Osteoblast (primary cell): ENCODE data around the gene LHFPL2. TPM values are rescaled to one million over a fixed set of nuclear protein-coding genes. Genes with fewer than 3 reads are reported as not detected.

ENCODE experiments used
- DNase-seq: peaks from one replicate; pipeline ENCODE4 v3.0.0; 2011; ENCODE audit warnings: low spot score, mixed read lengths; ENCODE audit not compliant: insufficient read length; ENCODE audit errors: missing footprints
- H2AFZ ChIP-seq: 2 replicates; pipeline ENCODE4 v1.6.0; 2011; ENCODE audit warnings: mild to moderate bottlenecking, low read length
- H3K27ac ChIP-seq: 2 replicates; pipeline ENCODE4 v1.5.1; 2011; ENCODE audit warnings: mild to moderate bottlenecking, low read depth, low read length, moderate library complexity
- H3K27me3 ChIP-seq: 2 replicates; pipeline ENCODE4 v1.6.0; 2012; ENCODE audit warnings: mild to moderate bottlenecking, control low read depth, inconsistent platforms, low read length, moderate library complexity; ENCODE audit not compliant: insufficient read depth
- H3K36me3 ChIP-seq: 2 replicates; pipeline ENCODE4 v1.5.1; 2011; ENCODE audit warnings: mild to moderate bottlenecking, low read length, control low read depth, moderate library complexity; ENCODE audit not compliant: insufficient read depth
- H3K4me1 ChIP-seq: 2 replicates; pipeline ENCODE4 v1.5.1; 2011; ENCODE audit warnings: mild to moderate bottlenecking, low read length, control low read depth, moderate library complexity; ENCODE audit not compliant: insufficient read depth
- H3K4me2 ChIP-seq: 2 replicates; pipeline ENCODE4 v1.6.0; 2011; ENCODE audit warnings: mild to moderate bottlenecking, low read length; ENCODE audit not compliant: insufficient read depth
- H3K4me3 ChIP-seq: fragments of 200-600 bp; sonication (generic); 3 replicates; pipeline ENCODE4 v1.5.1; 2012; ENCODE audit warnings: mild to moderate bottlenecking, low read length, inconsistent platforms; ENCODE audit not compliant: insufficient read depth
- H3K79me2 ChIP-seq: 2 replicates; pipeline ENCODE4 v1.6.0; 2012; ENCODE audit warnings: mild to moderate bottlenecking, low read length, control low read depth, inconsistent platforms; ENCODE audit not compliant: insufficient read depth
- H3K9me3 ChIP-seq: 2 replicates; pipeline ENCODE4 v1.5.1; 2011; ENCODE audit warnings: low read depth, low read length, control low read depth
- H4K20me1 ChIP-seq: 2 replicates; pipeline ENCODE4 v1.6.0; 2012; ENCODE audit warnings: mild to moderate bottlenecking, low read length, control low read depth; ENCODE audit not compliant: insufficient read depth
- total RNA-seq: library from RNA; depleted of rRNA; stranded (reverse); fragments of >200 nt; gene quantifications from 2 replicates; pipeline ENCODE4 v1.2.3, GENCODE V29; 2012
- TF ChIP-seq, protein P1 (sequence below): IDR thresholded peaks from 2 replicates; pipeline ENCODE4 v1.5.1; 2011; ENCODE audit warnings: mild to moderate bottlenecking, low read depth, low read length, moderate library complexity; ENCODE audit errors: extremely low read depth

Gene LHFPL2
- total RNA-seq, 1 donor = 64.4 TPM

DNA sequence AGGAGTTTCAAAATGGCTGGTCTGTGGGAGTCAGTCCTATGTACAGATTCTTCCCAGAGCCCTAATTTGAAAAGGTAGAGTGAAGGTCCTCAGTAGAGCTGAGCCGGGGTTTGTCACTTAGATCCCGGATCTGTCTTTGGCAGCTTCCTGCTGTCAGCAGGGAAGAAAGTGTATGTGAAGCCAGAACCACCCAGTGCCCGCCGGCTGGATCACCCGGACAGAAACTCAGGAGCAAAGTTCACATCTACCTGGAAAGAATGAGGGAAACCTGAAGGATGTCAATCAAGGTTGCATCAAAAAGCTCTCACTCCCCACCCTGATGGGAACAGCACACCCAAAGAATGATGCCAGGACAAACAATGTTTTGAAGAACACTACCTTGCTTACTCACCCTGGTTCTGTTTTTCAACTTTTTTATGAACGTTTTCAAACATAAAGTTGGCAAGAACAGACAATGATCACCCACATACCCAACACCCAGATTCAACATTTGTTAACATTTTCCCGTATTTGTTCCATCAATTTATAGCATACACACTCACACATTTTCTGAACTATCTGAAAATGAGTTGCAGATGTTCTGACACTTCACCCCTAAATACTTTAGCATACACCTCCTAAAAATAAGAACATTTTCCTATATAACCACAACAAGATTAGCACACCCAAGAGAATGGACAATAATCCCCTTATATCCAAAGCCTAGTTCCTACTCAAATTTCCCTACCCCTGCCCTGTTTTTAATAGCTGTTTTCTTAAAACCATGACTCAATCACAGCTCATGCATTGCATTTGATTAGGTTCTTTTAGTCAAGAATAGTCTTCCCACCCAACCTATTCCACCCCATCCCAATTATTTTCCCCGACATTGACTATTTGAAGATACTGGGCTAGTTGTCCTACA is 133.9 kb downstream of the LHFPL2 start:
- Histone ChIP-seq H3K27ac (peak overlapping the region; percentile 57), H3K4me3 (no peak overlapping the region), H2AFZ (no peak overlapping the region), H3K79me2 (peaks cover 19% of the 10 kb centered on the region), H4K20me1 (no peaks in the 10 kb centered on the region), H3K9me3 (no peaks in the 10 kb centered on the region), H3K27me3 (no peaks in the 10 kb centered on the region), H3K36me3 (no peaks in the 10 kb centered on the region), H3K4me2 (peak overlapping the region; percentile 11), H3K4me1 (peaks cover 35% of the 10 kb centered on the region)
- TF ChIP-seq, protein P1, sequence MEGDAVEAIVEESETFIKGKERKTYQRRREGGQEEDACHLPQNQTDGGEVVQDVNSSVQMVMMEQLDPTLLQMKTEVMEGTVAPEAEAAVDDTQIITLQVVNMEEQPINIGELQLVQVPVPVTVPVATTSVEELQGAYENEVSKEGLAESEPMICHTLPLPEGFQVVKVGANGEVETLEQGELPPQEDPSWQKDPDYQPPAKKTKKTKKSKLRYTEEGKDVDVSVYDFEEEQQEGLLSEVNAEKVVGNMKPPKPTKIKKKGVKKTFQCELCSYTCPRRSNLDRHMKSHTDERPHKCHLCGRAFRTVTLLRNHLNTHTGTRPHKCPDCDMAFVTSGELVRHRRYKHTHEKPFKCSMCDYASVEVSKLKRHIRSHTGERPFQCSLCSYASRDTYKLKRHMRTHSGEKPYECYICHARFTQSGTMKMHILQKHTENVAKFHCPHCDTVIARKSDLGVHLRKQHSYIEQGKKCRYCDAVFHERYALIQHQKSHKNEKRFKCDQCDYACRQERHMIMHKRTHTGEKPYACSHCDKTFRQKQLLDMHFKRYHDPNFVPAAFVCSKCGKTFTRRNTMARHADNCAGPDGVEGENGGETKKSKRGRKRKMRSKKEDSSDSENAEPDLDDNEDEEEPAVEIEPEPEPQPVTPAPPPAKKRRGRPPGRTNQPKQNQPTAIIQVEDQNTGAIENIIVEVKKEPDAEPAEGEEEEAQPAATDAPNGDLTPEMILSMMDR = no peak
- DNase-seq = peak; percentile 89

DNA sequence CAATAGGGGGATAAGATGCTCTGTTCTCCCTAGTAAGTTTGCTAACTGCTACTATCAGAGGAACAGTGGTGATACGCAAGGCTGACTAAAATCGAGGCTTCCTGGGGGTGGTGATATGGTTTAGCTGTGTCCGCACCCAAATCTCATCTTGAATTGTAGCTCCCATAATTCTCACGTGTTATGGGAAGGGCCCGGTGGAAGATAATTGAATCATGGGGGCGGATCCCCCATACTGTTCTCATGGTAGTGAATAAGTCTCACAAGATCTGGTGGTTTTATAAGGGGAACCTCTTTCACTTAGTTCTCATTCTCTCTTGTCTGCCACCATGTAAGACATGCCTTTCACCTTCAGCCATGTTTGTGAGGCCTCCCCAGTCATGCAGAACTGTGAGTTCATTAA is 135.1 kb downstream of the LHFPL2 start:
- H3K79me2 ChIP-seq = peaks cover 20% of the 10 kb centered on the region
- no peaks in the 10 kb centered on the region for H4K20me1 ChIP-seq
- H3K27ac ChIP-seq = no peak overlapping the region
- no peaks in the 10 kb centered on the region for H3K27me3 ChIP-seq
- H3K36me3 ChIP-seq = no peaks in the 10 kb centered on the region
- H2AFZ ChIP-seq = no peak overlapping the region
- H3K4me2 ChIP-seq = no peak overlapping the region
- no peak overlapping the region for H3K4me3 ChIP-seq
- peaks cover 26% of the 10 kb centered on the region for H3K4me1 ChIP-seq
- no peaks in the 10 kb centered on the region for H3K9me3 ChIP-seq
- DNase-seq = no peak
- TF ChIP-seq, protein P1 = no peak

DNA sequence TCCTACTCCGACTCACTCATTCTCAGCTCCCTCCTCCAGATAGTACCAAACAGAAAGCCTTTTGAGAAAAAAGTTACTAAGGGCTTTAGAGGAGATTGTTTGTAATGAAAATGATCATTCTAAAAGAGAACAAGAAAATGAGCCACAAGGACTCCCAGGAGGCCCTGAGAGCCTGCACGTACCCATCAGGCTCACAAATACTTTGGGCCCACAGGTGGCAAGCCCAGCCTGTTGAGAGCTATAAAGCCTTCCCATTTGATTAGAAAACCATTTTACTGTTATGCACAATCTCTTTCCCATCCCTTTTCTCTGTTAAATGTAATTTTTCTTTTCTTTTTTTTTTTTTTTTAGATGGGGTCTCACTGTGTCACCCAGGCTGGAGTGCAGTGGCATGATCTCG is 136.1 kb downstream of the LHFPL2 start:
- DNase-seq = no peak
- peaks cover 22% of the 10 kb centered on the region for H3K79me2 ChIP-seq
- TF ChIP-seq, protein P1 = no peak

DNA sequence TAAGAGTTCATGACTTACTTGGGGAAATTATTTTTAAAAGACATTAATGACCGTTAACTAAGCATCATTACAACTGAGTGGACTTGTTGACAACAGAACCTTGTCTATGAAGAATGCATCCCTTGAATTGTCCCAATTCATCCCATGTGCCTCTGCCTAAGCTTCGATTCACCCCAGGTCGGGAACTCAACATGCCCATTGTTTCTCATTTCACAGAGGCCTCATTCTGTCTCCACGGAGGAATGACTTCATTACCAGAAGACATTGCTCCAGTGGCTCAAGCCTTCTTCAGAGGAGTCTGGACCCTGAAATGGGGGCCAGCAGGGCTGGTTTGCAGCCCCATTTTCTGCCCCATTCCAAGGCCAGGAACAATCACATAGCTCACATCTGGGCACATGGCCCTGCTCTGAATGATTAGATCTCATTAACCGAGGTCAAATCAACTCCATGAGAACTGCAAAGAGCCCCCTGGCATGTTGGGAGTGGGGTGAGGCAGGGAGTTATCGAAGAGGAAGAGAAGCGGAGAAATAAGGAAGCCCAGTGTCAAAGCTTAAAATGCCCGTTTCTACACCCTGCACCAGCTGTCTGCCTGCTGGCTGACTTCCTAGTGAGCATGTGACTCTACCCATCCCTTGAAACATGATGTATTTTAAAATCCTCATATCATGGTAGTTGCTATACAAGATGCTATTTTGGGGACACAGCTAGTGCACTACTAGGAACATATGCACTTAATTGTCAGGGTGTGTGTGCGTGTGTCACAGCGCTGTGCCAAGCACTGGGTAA is 137.3 kb downstream of the LHFPL2 start:
- peaks cover 41% of the 10 kb centered on the region for H3K4me1 ChIP-seq

More for the DNA sequence above, 136.1 kb downstream of the LHFPL2 start:
- Histone ChIP-seq H4K20me1 (no peaks in the 10 kb centered on the region), H3K36me3 (no peaks in the 10 kb centered on the region), H3K27ac (no peak overlapping the region), H3K27me3 (no peaks in the 10 kb centered on the region), H3K4me1 (peaks cover 30% of the 10 kb centered on the region), H3K4me3 (no peak overlapping the region), H2AFZ (no peak overlapping the region), H3K4me2 (no peak overlapping the region), H3K9me3 (no peaks in the 10 kb centered on the region)

More for the DNA sequence above, 137.3 kb downstream of the LHFPL2 start:
- peaks cover 21% of the 10 kb centered on the region for H3K79me2 ChIP-seq
- no peak overlapping the region for H3K27ac ChIP-seq
- no peak overlapping the region for H3K4me2 ChIP-seq
- DNase-seq = no peak
- no peaks in the 10 kb centered on the region for H3K27me3 ChIP-seq
- TF ChIP-seq, protein P1 = no peak
- H4K20me1 ChIP-seq = no peaks in the 10 kb centered on the region
- H3K9me3 ChIP-seq = no peaks in the 10 kb centered on the region
- H2AFZ ChIP-seq = no peak overlapping the region
- H3K36me3 ChIP-seq = no peaks in the 10 kb centered on the region
- no peak overlapping the region for H3K4me3 ChIP-seq
